Islet of Langerhans (tissue), 1 donor: ENCODE results near the gene APBB1IP.
A peak's percentile ranks its signal among the peaks of the same experiment; 100 is the strongest.

Source experiments
- FAIRE-seq: peaks from one replicate; lab custom pipeline; 2011; peaks lifted over from hg19 to GRCh38; lab: Jason Lieb, UNC

APBB1IP gene

DNA sequence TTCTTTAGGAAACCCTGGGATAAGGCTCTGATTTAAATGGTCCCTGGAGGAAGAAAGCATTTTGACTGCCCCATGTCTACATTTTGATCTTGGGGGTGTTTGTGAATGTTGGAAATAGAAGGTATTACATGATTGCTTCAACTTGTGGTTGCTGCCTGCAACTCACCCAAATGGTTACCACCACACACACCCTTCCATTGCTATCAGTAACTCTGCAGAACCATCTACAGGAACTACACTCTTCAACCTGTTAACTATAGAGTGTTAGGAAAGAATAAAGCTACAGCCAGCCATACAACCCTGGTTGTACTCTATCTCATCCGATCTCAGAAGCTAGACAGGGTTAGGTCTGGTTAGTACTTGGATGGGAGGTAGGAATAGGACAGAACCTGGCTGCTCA, 71.2 kb downstream of the APBB1IP start:
- no peak for FAIRE-seq

GRCh38 chr10:26513101-26513500, 75.0 kb downstream of the APBB1IP start:
- FAIRE-seq, result no peak

DNA sequence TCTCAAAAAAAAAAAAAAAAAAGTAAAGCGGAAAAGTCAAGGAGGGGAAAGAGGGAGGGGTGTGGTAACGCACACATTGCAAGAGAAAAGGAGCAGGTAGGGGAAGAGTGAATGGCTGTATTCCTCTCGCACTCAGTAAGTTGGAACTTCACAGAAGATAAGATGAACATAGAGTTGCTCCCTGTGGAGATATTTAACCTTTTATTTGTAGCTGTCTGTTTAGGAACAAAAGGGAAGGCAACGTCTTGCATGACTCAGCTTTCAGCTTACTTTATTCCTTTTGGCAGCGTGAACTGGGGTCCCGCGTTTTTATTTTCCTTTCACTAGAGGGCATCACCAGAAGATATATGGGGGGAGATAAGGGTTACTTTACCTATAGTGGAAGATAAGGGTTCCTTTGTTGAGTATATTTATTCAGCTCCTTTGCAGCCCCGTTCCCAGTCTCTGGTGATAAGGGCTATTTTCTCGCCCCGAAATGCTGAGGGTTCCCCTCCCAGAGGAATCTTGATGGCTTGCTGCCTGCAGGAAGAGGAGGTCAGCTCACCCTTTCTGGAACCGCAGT, 78.5 kb downstream of the APBB1IP start:
- no peak for FAIRE-seq

DNA sequence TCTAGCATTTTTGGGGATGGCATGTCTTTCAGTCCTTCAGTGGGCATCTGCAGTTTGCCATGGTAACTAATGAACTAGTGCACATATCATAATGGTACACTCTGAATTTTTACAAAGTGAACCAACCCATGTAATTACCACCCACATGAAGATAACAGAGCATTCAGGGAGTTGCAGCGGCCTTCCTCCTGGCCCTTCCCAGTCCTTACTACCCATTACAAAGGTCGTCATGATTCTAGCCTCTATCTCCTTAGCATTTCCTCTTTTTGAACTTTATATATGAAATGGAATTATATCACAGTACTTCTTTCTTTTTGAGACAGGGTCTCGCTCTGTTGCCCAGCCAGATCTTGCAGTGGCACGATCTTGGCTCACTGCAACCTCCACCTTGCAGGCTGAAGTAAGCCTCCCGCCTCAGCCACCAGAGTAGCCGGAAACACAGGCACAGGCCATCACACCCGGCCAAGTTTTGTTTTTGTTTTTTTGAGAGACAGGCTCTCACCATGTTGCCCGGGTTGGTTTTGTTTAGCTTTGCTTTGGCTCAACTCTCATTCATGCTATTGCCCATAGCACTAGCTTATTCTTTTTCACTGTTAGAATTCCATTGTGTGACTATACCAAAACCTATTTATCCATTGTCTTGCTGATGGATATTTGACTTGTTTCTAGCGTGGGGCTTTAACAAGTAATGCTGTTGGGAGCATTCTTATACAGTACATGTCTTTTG, 79.2 kb downstream of the APBB1IP start:
- FAIRE-seq, result no peak

GRCh38 chr10:26519803-26520202, 81.7 kb downstream of the APBB1IP start:
- no peak for FAIRE-seq

GRCh38 chr10:26520575-26520974, 82.4 kb downstream of the APBB1IP start:
- FAIRE-seq, result no peak

GRCh38 chr10:26524161-26524896, 86.2 kb downstream of the APBB1IP start:
- no peak for FAIRE-seq

- FAIRE-seq, result no peak
These were observed 87.4 kb downstream of the APBB1IP start for GRCh38 chr10:26525586-26525985.

GRCh38 chr10:26527018-26527417, 88.9 kb downstream of the APBB1IP start:
- FAIRE-seq, result no peak

DNA sequence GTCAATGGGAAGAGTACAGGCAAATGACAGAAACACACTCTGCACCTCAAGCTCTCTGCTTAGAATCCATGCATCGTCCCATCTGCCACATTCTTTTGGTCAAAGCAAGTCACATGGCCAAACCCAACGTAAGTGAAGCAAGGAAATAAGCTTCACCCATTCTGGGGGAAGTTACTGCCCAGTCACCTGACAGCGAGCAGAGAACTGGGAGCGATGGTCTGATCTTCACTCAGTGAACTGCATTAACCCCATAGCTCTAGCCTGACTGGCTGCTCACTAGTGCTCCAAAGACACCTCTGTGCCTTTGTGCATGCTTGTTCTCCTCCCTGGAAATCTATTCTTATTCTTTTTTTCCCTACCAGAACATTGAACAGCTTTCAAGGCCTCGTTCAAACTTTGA, 89.9 kb downstream of the APBB1IP start:
- no peak for FAIRE-seq

DNA sequence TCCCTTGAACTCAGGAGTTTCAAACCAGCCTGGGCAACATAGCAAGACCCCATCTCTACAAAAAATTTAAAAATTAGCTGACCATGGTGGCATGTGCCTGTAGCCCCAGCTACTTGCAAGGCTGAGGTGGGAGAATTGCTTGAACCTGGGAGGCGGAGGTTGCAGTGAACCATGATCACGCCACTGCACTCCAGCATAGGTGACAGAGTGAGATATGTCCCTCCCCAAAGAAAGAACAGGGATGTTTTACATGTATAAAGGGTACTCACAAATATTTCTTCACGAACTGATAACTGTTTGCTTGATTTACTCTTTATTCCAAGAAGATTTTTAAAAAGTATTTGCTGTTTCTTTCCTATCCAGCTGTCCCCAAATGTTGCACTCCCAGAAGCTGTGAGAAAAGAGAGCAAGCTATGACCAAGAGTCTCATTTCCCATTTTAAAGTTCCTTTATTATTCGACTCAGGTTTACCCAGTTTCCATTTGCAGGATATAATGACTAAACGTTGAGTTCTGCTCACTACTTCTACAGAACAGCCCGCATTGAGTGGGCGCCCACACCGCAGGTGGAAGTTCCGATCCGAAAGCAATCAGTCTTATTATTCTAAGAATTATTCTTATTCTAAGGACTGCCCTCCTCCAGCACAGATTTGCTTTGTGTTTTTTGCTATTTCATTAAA, 90.7 kb downstream of the APBB1IP start:
- no peak for FAIRE-seq

- no peak for FAIRE-seq
These were observed 96.2 kb downstream of the APBB1IP start for GRCh38 chr10:26534384-26534783.

DNA sequence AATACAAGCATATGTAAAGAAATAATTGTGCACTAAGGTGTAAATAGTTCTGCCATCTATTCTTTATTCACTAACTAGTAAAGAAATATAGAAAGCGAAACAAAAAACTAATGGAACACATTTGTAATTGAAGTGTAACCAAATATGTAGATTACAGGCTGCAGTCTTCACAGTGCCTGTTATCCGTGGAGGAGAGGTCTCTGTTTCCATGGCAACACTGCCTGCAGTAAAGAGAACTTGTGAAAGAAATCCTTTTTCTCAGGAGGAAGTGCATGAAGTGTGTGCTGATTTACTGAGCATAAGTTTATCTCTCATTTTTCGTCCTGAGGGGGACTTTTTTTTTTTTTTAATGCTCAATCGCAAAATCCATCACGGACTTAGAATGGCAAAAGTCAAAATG, 102.5 kb downstream of the APBB1IP start:
- FAIRE-seq, result no peak

DNA sequence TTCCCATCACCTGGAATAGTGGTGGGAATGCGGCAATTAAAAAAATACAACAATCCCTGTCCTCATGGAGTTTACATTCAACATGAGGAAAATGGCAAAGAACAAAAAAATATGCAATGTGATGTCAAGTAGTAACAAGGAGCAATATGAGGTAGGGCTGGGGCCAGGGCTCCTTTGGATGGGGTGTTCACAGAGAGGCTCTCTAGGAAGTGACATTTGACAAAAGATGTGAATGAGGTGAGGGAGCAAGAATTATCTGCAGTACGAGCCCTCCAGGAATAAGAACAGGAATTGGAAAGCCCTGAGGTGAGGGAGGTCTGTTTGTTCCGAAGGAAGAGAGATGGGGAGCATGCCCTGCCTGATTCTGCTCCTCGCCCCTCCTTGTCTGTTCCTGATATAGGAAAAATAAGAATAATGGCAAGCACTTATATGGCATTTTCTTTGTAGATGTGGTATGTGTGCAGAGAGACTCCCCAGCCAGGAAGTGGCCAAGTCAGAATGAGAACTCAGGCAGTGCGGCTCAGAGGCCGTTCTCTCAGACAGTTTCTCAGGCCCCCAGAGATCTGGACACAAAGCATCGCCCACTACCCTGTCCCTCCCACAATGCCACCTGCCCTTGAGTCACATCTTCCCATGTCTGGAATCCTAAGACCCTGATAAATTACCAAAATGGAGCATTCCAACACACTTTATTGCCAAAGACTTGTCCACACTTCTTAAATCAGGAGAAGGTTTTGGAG, 105.6 kb downstream of the APBB1IP start:
- FAIRE-seq, result no peak

GRCh38 chr10:26544932-26545331, 106.8 kb downstream of the APBB1IP start:
- FAIRE-seq, result no peak

GRCh38 chr10:26550774-26551526, 112.8 kb downstream of the APBB1IP start:
- no peak for FAIRE-seq

GRCh38 chr10:26554246-26554645, 116.1 kb downstream of the APBB1IP start:
- FAIRE-seq, result no peak

DNA sequence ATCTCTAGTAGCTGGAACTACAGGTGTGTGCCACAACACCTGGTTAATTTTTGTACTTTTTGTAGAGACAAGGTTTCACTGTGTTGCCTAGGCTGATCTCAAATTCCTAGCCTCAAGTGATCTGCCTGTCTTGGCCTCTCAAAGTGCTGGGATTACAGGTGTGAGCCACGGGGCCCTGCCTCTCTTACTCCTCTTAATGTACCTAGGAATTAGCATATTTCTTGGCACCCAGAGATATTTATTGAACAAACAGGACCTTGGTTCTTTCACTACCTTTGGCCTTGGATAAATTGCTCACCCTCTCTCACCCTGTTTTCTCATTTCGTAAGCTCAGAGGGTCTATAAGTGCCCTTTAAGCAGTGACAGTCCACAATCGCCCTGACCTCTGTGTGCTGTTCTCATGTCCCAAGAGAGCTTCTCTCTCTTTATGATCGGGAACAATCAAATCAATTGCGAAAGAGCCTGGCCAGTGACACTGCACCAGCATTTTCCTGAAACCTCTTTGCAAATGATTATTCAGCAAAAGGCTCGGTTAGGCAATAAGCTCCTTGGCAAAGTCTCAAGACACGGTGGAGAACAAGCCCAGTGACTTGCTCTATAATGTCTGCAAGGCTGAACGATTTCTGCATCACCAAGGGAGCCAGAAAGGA, 117.7 kb downstream of the APBB1IP start:
- FAIRE-seq, result no peak

GRCh38 chr10:26556748-26557640, 118.9 kb downstream of the APBB1IP start:
- peak; percentile 96 for FAIRE-seq

- FAIRE-seq, result no peak
These were observed 119.5 kb downstream of the APBB1IP start for GRCh38 chr10:26557641-26558014.
